Measurements from ENCODE around the gene OSBPL2. TPM values are rescaled to one million over a fixed set of nuclear protein-coding genes. Genes with fewer than 3 reads are reported as not detected.

Gene OSBPL2
- polyA plus RNA-seq, 10 donors: 23.0 to 35.6 (median 27.3) TPM

- peak in 1 of 3 donors; percentile 35 for DNase-seq
Observed at GRCh38 chr20:62203378-62204030, 34.8 kb upstream of the OSBPL2 start.

- no peak for DNase-seq
Observed at GRCh38 chr20:62205618-62206387, 32.5 kb upstream of the OSBPL2 start.

GRCh38 chr20:62206388-62206775 lies 31.9 kb upstream of the OSBPL2 start:
- DNase-seq: no peak

GRCh38 chr20:62208061-62208794 lies 30.1 kb upstream of the OSBPL2 start:
- no peak for DNase-seq

GRCh38 chr20:62208795-62209755 lies 29.2 kb upstream of the OSBPL2 start:
- DNase-seq: no peak

- DNase-seq: no peak
Observed at GRCh38 chr20:62209850-62210495, 28.3 kb upstream of the OSBPL2 start.

GRCh38 chr20:62210496-62210855 lies 27.8 kb upstream of the OSBPL2 start:
- DNase-seq: no peak

- DNase-seq: no peak
Observed at GRCh38 chr20:62211216-62211615, 27.1 kb upstream of the OSBPL2 start.

GRCh38 chr20:62211769-62212288 lies 26.5 kb upstream of the OSBPL2 start:
- DNase-seq: no peak

GRCh38 chr20:62212299-62212698 lies 26.0 kb upstream of the OSBPL2 start:
- no peak for DNase-seq

GRCh38 chr20:62214067-62214466 lies 24.3 kb upstream of the OSBPL2 start:
- DNase-seq: no peak

GRCh38 chr20:62215020-62215990 lies 23.0 kb upstream of the OSBPL2 start:
- no peak for DNase-seq

GRCh38 chr20:62215991-62216635 lies 22.2 kb upstream of the OSBPL2 start:
- no peak for DNase-seq

- no peak for DNase-seq
Observed at GRCh38 chr20:62216636-62217566, 21.4 kb upstream of the OSBPL2 start.

- DNase-seq: no peak
Observed at GRCh38 chr20:62217913-62218773, 20.2 kb upstream of the OSBPL2 start.

- no peak for DNase-seq
Observed at GRCh38 chr20:62219101-62219991, 19.0 kb upstream of the OSBPL2 start.
